ENCODE results near the gene SHOC1. TPM values are rescaled to one million over a fixed set of nuclear protein-coding genes. Genes with fewer than 3 reads are reported as not detected.

The SHOC1 gene
- total RNA-seq, 1 experiment from 2014 or later = 0.20 TPM

- CTCF ChIA-PET = no interaction called here
- no peak for DNase-seq
- no peaks in the 10 kb centered on the region for H3K36me3 ChIP-seq (ENCODE audit: low read depth)
- no peaks in the 10 kb centered on the region for H3K79me2 ChIP-seq (ENCODE audit: low read depth)
- no peak overlapping the region for H3K4me2 ChIP-seq
- no peak for TF ChIP-seq EZH2 (IDR thresholded peaks at IDR 0.05; ENCODE audit: low read depth)
- TF ChIP-seq, protein P1, sequence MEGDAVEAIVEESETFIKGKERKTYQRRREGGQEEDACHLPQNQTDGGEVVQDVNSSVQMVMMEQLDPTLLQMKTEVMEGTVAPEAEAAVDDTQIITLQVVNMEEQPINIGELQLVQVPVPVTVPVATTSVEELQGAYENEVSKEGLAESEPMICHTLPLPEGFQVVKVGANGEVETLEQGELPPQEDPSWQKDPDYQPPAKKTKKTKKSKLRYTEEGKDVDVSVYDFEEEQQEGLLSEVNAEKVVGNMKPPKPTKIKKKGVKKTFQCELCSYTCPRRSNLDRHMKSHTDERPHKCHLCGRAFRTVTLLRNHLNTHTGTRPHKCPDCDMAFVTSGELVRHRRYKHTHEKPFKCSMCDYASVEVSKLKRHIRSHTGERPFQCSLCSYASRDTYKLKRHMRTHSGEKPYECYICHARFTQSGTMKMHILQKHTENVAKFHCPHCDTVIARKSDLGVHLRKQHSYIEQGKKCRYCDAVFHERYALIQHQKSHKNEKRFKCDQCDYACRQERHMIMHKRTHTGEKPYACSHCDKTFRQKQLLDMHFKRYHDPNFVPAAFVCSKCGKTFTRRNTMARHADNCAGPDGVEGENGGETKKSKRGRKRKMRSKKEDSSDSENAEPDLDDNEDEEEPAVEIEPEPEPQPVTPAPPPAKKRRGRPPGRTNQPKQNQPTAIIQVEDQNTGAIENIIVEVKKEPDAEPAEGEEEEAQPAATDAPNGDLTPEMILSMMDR (conservative IDR thresholded peaks at IDR 0.05) = no peak
- H3K27me3 ChIP-seq (ENCODE audit: insufficient read depth, low read depth) = no peaks in the 10 kb centered on the region
- peaks cover 5% of the 10 kb centered on the region; the same call in 1 of the 2 replicates for H3F3A ChIP-seq (ENCODE audit: insufficient read depth, low read depth)
- H2AFZ ChIP-seq = no peak overlapping the region
- H3K9me2 ChIP-seq (ENCODE audit: insufficient read depth) = no peaks in the 10 kb centered on the region
- H3K27ac ChIP-seq = no peak overlapping the region
- H4K20me1 ChIP-seq (ENCODE audit: insufficient read depth) = no peaks in the 10 kb centered on the region
- peaks cover 18% of the 10 kb centered on the region for H3K4me1 ChIP-seq (replicated peaks; ENCODE audit: insufficient read depth)
- POLR2A ChIA-PET (ENCODE audit: unreplicated experiment) = interaction anchor here (1.1 kb wide), 1 partner anchor 11 kb away, joined by 6 read pairs; no protein-coding TSS in a partner anchor
- no peaks in the 10 kb centered on the region; the same call in 1 of the 2 replicates for H3K9me3 ChIP-seq (ENCODE audit: insufficient read depth, low read depth)
- BruUV-seq (replicated peaks) = no TSS peak
- intact Hi-C loops (cut with micrococcal nuclease; ENCODE audit: unreplicated experiment) = no loop called here
- H3K4me3 ChIP-seq = no peak overlapping the region
These were observed 45.7 kb upstream of the SHOC1 start for GRCh38 chr9:111840442-111840841.

DNA sequence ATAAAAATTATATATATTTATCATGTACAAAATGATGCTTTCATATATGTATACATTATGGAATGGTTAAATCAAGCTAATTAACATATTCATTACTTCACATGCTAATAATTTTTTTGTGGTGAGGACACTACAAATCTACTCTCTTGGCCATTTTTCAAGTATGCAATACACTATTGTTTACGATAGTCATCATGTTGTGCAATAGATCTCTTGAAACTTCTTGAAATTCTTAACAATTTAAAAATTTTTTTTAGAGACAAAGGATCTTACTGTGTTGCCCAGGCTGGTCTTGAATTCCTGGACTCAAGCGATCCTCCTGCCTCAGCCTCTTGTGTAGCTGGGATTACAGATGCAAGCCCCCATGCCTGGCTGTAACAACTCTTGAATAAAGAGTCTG is 45.2 kb upstream of the SHOC1 start:
- Histone ChIP-seq H2AFZ (no peak overlapping the region), H3F3A (ENCODE audit: insufficient read depth, low read depth) (peaks cover 5% of the 10 kb centered on the region; the same call in 1 of the 2 replicates), H3K27ac (no peak overlapping the region), H4K20me1 (ENCODE audit: insufficient read depth) (no peaks in the 10 kb centered on the region), H3K4me1 (replicated peaks; ENCODE audit: insufficient read depth) (peaks cover 18% of the 10 kb centered on the region), H3K36me3 (ENCODE audit: low read depth) (no peaks in the 10 kb centered on the region), H3K79me2 (ENCODE audit: low read depth) (no peaks in the 10 kb centered on the region), H3K9me3 (ENCODE audit: insufficient read depth, low read depth) (no peaks in the 10 kb centered on the region; the same call in 1 of the 2 replicates), H3K4me3 (no peak overlapping the region), H3K27me3 (ENCODE audit: insufficient read depth, low read depth) (no peaks in the 10 kb centered on the region), H3K4me2 (no peak overlapping the region), H3K9me2 (ENCODE audit: insufficient read depth) (no peaks in the 10 kb centered on the region)
- intact Hi-C loops (cut with micrococcal nuclease; ENCODE audit: unreplicated experiment) = loop anchor here (5.0 kb wide), 1 partner anchor 68 kb away; no protein-coding TSS in a partner anchor
- TF ChIP-seq, protein P1 (conservative IDR thresholded peaks at IDR 0.05) = no peak
- TF ChIP-seq EZH2 (IDR thresholded peaks at IDR 0.05; ENCODE audit: low read depth) = no peak
- no TSS peak for BruUV-seq (replicated peaks)
- no peak for DNase-seq
- ChIA-PET POLR2A (ENCODE audit: unreplicated experiment) (interaction anchor here (1.1 kb wide), 1 partner anchor 11 kb away, joined by 6 read pairs; no protein-coding TSS in a partner anchor), CTCF (no interaction called here)

- intact Hi-C loops (cut with micrococcal nuclease; ENCODE audit: unreplicated experiment) = loop anchor here (5.0 kb wide), 1 partner anchor 67 kb away; no protein-coding TSS in a partner anchor
- Histone ChIP-seq H2AFZ (no peak overlapping the region), H3K9me2 (ENCODE audit: insufficient read depth) (no peaks in the 10 kb centered on the region), H3F3A (ENCODE audit: insufficient read depth, low read depth) (peaks cover 5% of the 10 kb centered on the region; the same call in 1 of the 2 replicates), H3K9me3 (ENCODE audit: insufficient read depth, low read depth) (no peaks in the 10 kb centered on the region; the same call in 1 of the 2 replicates), H3K27me3 (ENCODE audit: insufficient read depth, low read depth) (no peaks in the 10 kb centered on the region), H3K4me1 (replicated peaks; ENCODE audit: insufficient read depth) (peaks cover 15% of the 10 kb centered on the region), H4K20me1 (ENCODE audit: insufficient read depth) (no peaks in the 10 kb centered on the region), H3K79me2 (ENCODE audit: low read depth) (no peaks in the 10 kb centered on the region), H3K27ac (no peak overlapping the region), H3K4me2 (no peak overlapping the region), H3K4me3 (no peak overlapping the region), H3K36me3 (ENCODE audit: low read depth) (no peaks in the 10 kb centered on the region)
- CTCF ChIA-PET = no interaction called here
- no TSS peak for BruUV-seq (replicated peaks)
- TF ChIP-seq, protein P1 (conservative IDR thresholded peaks at IDR 0.05) = no peak
- TF ChIP-seq EZH2 (IDR thresholded peaks at IDR 0.05; ENCODE audit: low read depth) = no peak
- DNase-seq = no peak
- POLR2A ChIA-PET (ENCODE audit: unreplicated experiment) = no interaction called here
These were observed 44.6 kb upstream of the SHOC1 start for GRCh38 chr9:111839387-111839786.

Measured in PC-9 (cell line).